ENCODE measurements around the gene OR3A2.
"Not testable (repeated sequence)": the region's sequence is repeated elsewhere in the genome, so short reads cannot be mapped to it uniquely, and the experiment has no call there.

OR3A2 gene

DNA sequence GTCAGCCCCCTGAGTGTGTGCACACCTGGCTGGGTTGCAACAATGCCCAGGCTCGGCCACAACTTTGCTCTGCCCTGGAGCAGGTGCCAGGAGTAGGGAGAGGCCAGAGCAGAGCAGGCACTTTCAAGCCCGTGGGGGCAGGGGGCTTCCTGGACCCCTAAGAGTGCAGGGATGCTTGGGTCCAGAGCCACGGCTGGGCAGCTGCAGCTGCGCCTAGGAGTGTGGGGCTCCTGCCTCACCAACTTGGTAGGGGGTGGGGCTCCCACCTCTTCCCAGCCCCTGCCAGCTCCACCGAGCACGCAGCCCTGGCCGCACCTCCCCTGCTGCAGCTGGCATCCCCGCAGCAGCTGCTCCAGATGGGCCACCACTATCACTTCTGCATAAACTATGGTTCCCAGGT, 7.8 kb downstream of the OR3A2 start:
- no peaks in the 10 kb centered on the region for H3K4me1 ChIP-seq (ENCODE audit: insufficient read depth, low read length)
- no peaks in the 10 kb centered on the region for H3K36me3 ChIP-seq (ENCODE audit: insufficient read depth, low read length)
- no peak overlapping the region for H2AFZ ChIP-seq (ENCODE audit: low read depth, low read length)
- H3K4me3 ChIP-seq (ENCODE audit: low read length): no peak overlapping the region
- H3K9me3 ChIP-seq (ENCODE audit: low read length): no peaks in the 10 kb centered on the region
- H3K27me3 ChIP-seq (ENCODE audit: insufficient read depth, low read length): peaks cover 8% of the 10 kb centered on the region

DNA sequence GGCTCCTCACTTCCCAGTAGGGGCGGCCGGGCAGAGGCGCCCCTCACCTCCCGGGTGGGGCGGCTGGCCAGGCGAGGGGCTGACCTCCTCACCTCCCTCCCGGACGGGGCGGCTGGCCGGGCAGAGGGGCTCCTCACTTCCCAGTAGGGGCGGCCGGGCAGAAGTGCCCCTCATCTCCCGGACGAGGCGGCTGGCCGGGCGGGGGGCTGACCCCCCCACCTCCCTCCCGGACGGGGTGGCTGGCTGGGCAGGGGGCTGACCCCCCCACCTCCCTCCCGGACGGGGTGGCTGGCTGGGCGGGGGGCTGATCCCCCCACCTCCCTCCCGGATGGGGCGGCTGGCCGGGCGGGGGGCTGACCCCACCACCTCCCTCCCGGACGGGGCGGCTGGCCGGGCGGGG, 14.9 kb downstream of the OR3A2 start:
- H3K9me3 ChIP-seq (ENCODE audit: low read length); H3K36me3 ChIP-seq (ENCODE audit: insufficient read depth, low read length); H2AFZ ChIP-seq (ENCODE audit: low read depth, low read length); H3K4me1 ChIP-seq (ENCODE audit: insufficient read depth, low read length); H3K4me3 ChIP-seq (ENCODE audit: low read length); H3K27me3 ChIP-seq (ENCODE audit: insufficient read depth, low read length): not testable (repeated sequence)

DNA sequence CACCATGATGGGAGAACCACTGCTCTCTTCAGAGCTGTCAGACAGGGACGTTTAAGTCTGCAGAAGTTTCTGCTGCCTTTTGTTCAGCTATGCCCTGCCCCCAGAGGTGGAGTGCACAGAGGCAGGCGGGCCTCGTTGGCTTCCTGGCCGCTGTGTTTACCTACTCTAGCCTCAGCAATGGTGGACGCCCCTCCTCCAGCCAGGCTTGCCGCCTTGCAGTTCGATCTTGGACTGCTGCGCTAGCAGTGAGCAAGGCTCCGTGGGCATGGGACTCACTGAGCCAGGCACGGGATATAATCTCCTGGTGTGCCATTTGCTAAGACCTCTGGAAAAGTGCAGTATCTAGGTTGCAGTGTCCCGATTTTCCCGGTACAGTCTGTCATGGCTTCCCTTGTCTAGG, 43.3 kb downstream of the OR3A2 start:
- H3K9me3 ChIP-seq (ENCODE audit: low read length); H3K36me3 ChIP-seq (ENCODE audit: insufficient read depth, low read length); H3K27me3 ChIP-seq (ENCODE audit: insufficient read depth, low read length); H3K4me1 ChIP-seq (ENCODE audit: insufficient read depth, low read length); H2AFZ ChIP-seq (ENCODE audit: low read depth, low read length); H3K4me3 ChIP-seq (ENCODE audit: low read length): not testable (repeated sequence)

DNA sequence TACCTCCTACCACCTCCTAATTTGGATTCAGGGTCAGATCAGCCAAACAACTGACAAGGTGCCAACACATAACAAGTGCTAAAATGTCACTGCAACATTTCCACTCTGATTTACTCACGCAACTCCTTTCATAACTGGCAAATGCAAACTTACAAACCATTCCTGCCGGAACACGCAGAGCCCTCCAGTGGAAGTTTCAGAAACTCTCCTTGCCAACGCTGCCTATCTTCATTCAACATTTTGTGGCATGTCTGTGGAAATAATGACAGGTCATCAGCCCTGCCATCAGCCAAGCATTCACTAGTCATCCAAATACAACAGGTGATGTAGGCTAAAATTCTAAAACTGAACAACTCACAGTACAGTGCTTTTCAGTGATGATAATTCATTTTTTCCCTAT, 50.2 kb downstream of the OR3A2 start:
- no peak overlapping the region for H3K4me3 ChIP-seq (ENCODE audit: low read length)
- H3K4me1 ChIP-seq (ENCODE audit: insufficient read depth, low read length): no peaks in the 10 kb centered on the region
- H3K9me3 ChIP-seq (ENCODE audit: low read length): no peaks in the 10 kb centered on the region
- no peak overlapping the region for H2AFZ ChIP-seq (ENCODE audit: low read depth, low read length)
- no peaks in the 10 kb centered on the region for H3K27me3 ChIP-seq (ENCODE audit: insufficient read depth, low read length)
- H3K36me3 ChIP-seq (ENCODE audit: insufficient read depth, low read length): no peaks in the 10 kb centered on the region

DNA sequence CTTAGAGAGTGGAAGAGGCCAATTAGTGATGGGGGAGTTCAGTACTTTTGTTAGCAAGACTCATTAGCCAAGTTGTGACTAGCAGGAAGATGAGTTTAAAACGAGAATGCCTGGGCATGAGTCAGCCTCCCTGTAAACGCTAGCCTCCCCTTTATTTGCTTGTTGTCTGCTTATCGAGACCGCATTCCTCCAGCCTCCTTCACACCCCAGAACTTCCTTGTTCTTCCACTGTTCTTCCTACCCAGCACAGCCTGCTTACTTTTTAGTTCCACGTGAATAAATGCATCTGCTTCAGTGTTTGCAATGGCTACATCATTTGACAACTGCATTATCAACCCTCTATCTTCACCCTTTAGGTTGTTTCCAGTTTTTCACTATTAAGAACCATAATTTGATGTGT, 67.8 kb downstream of the OR3A2 start:
- H3K9me3 ChIP-seq (ENCODE audit: low read length): no peaks in the 10 kb centered on the region
- H3K4me3 ChIP-seq (ENCODE audit: low read length): no peak overlapping the region
- no peaks in the 10 kb centered on the region for H3K4me1 ChIP-seq (ENCODE audit: insufficient read depth, low read length)
- H2AFZ ChIP-seq (ENCODE audit: low read depth, low read length): no peak overlapping the region
- no peaks in the 10 kb centered on the region for H3K27me3 ChIP-seq (ENCODE audit: insufficient read depth, low read length)
- no peaks in the 10 kb centered on the region for H3K36me3 ChIP-seq (ENCODE audit: insufficient read depth, low read length)

DNA sequence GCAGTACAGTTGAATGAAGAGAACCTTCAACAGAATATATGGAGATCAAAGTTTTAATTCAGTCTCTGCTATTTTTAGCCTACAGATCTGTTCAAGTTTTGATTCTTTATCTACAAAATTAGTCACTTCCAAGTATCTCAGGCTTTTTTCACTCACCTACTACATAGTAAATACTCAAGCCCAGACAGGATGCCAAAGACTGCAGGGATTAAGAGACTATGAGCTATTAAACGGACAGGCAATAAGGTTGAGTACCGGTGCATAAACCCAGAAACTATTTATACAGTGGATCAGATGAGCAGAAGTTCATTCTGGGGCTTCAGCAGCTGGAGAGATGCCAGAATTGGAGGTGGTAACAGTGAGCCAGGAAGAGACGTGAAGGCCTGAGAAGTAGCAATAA, 69.3 kb downstream of the OR3A2 start:
- no peaks in the 10 kb centered on the region for H3K36me3 ChIP-seq (ENCODE audit: insufficient read depth, low read length)
- H3K4me3 ChIP-seq (ENCODE audit: low read length): no peak overlapping the region
- no peak overlapping the region for H2AFZ ChIP-seq (ENCODE audit: low read depth, low read length)
- no peaks in the 10 kb centered on the region for H3K9me3 ChIP-seq (ENCODE audit: low read length)
- no peaks in the 10 kb centered on the region for H3K4me1 ChIP-seq (ENCODE audit: insufficient read depth, low read length)
- peaks cover under 1% of the 10 kb centered on the region for H3K27me3 ChIP-seq (ENCODE audit: insufficient read depth, low read length)

DNA sequence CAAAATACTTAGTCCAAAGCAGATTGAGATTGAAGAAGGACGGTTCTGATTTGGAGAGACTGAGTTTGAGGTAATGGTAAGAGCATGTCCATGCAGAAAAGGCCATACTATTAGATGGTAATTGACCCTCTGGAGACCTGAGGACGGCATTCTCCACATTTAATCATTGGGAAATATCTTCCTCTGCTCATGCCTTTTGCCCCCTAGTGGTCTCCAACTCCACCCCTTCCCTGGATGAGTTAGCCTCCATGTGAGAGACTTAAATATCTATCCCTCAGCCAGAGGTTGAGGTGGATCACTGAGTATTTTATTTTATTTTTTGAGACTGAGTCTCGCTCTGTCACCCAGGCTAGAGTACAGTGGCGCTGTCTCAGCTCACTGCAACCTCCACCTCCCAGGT, 77.5 kb downstream of the OR3A2 start:
- H3K4me3 ChIP-seq (ENCODE audit: low read length): no peak overlapping the region
- H3K4me1 ChIP-seq (ENCODE audit: insufficient read depth, low read length): no peaks in the 10 kb centered on the region
- H3K27me3 ChIP-seq (ENCODE audit: insufficient read depth, low read length): peaks cover 12% of the 10 kb centered on the region
- no peak overlapping the region for H2AFZ ChIP-seq (ENCODE audit: low read depth, low read length)
- H3K9me3 ChIP-seq (ENCODE audit: low read length): no peaks in the 10 kb centered on the region
- H3K36me3 ChIP-seq (ENCODE audit: insufficient read depth, low read length): no peaks in the 10 kb centered on the region

DNA sequence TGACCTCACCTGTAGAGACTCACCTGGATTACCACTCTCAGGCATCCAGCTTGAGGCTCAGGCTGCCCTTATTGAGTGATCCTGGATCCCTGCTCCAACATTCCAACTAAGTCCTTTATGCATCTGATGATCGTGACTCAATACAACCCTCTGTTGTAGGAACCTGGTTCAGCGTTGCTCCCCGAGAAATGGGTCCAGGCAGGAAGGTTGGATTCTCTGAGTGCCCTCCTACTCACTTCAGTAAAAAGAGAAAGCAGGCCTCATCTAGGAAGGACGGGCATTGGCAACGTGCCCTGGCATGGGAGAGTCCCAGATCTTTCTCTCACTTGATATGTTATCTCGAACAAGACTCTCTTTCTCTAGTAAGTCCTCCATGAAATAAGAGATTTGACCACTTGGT, 87.8 kb downstream of the OR3A2 start, which contains the start of gene OR3A1:
Gene OR3A1, minus strand, starts transcription at position 101 of the 400 bp plus-strand sequence. CDS start 5,778 bp downstream, outside the sequence.
- Histone ChIP-seq H3K4me3 (ENCODE audit: low read length) (no peak within 1 kb of the TSS), H3K9me3 (ENCODE audit: low read length) (no peaks in the 10 kb centered on the region), H3K36me3 (ENCODE audit: insufficient read depth, low read length) (no peaks in the 10 kb centered on the region), H3K4me1 (ENCODE audit: insufficient read depth, low read length) (no peaks in the 10 kb centered on the region), H2AFZ (ENCODE audit: low read depth, low read length) (no peak within 1 kb of the TSS), H3K27me3 (ENCODE audit: insufficient read depth, low read length) (no peaks in the 10 kb centered on the region)

DNA sequence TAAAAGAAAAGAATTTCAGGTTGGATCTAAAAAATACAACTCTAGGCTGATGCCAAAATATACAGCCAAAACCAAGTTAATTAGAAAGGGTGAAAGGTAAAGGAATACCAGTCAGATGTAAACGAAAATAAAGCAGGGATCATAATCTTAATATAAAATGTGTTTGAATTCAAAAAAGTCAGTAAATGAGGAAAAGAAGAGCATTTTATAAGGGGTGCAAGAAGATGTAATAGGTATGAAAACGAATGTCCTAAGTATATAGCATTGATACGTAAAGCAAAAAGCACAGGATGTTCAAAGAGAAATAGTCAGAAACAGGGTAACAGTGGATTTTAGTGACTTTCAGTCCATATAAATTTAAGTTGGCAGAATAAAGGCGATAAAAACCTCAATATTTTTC, 90.5 kb downstream of the OR3A2 start:
- Histone ChIP-seq H3K36me3 (ENCODE audit: insufficient read depth, low read length) (no peaks in the 10 kb centered on the region), H3K4me3 (ENCODE audit: low read length) (no peak overlapping the region), H3K9me3 (ENCODE audit: low read length) (no peaks in the 10 kb centered on the region), H3K4me1 (ENCODE audit: insufficient read depth, low read length) (no peaks in the 10 kb centered on the region), H2AFZ (ENCODE audit: low read depth, low read length) (no peak overlapping the region), H3K27me3 (ENCODE audit: insufficient read depth, low read length) (no peaks in the 10 kb centered on the region)

DNA sequence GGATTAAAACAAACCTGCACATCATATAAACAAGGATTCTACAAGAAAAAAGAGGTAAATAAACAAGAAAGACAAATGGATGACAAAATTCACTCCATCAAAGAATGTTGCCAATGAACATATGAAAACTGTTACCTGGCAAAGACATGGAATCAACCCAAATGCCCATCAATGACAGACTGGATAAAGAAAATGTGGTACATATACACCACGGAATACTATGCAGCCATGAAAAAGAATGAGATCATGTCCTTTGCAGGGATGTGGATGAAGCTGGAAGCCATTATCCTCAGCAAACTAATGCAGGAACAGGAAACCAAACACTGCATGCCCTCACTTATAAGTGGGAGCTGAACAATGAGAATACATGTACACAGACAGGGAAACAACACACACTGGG, 92.6 kb downstream of the OR3A2 start:
- H3K36me3 ChIP-seq (ENCODE audit: insufficient read depth, low read length); H3K27me3 ChIP-seq (ENCODE audit: insufficient read depth, low read length); H3K4me3 ChIP-seq (ENCODE audit: low read length); H2AFZ ChIP-seq (ENCODE audit: low read depth, low read length); H3K4me1 ChIP-seq (ENCODE audit: insufficient read depth, low read length); H3K9me3 ChIP-seq (ENCODE audit: low read length): not testable (repeated sequence)

DNA sequence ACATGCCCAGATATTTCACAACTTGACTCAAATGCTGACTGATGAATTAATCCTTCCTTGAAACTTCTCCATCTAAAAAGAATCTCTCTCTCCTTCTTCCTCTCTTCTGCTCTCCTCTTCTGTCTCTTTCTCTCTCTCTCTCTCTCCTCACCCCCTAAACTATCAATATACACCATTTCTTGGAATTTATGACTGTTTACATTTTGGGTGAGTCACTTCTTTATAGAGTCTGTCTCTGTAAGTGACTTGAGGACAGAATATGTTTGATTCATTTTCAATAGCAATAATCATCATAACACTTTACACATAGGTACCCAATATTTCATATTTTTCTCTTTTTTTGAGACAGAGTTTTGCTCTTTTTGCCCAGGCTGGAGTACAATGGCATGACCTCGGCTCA, 103.2 kb downstream of the OR3A2 start:
- peaks cover 2% of the 10 kb centered on the region for H3K27me3 ChIP-seq (ENCODE audit: insufficient read depth, low read length)
- no peaks in the 10 kb centered on the region for H3K9me3 ChIP-seq (ENCODE audit: low read length)
- H3K36me3 ChIP-seq (ENCODE audit: insufficient read depth, low read length): no peaks in the 10 kb centered on the region
- H3K4me1 ChIP-seq (ENCODE audit: insufficient read depth, low read length): no peaks in the 10 kb centered on the region
- H2AFZ ChIP-seq (ENCODE audit: low read depth, low read length): no peak overlapping the region
- no peak overlapping the region for H3K4me3 ChIP-seq (ENCODE audit: low read length)

DNA sequence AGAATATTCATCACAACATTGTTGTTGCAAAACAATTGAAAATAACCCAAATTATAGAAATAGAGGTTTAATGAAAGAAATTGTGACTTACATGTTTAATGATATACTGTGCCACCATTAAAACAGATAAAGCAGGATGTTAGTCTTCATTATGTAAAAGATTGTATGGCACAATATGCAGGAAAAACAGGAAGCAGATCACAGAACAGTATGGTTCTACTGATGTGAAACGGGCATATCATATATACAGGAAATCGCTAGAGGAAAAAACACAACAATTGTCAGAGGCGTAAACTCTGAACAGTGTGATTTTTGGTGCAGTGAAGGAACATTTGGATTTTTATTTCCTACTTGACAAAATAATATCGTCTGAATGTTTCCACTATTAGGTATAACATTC, 110.0 kb downstream of the OR3A2 start:
- H3K36me3 ChIP-seq (ENCODE audit: insufficient read depth, low read length): no peaks in the 10 kb centered on the region
- no peaks in the 10 kb centered on the region for H3K4me1 ChIP-seq (ENCODE audit: insufficient read depth, low read length)
- no peak overlapping the region for H2AFZ ChIP-seq (ENCODE audit: low read depth, low read length)
- no peaks in the 10 kb centered on the region for H3K27me3 ChIP-seq (ENCODE audit: insufficient read depth, low read length)
- no peaks in the 10 kb centered on the region for H3K9me3 ChIP-seq (ENCODE audit: low read length)
- H3K4me3 ChIP-seq (ENCODE audit: low read length): no peak overlapping the region

DNA sequence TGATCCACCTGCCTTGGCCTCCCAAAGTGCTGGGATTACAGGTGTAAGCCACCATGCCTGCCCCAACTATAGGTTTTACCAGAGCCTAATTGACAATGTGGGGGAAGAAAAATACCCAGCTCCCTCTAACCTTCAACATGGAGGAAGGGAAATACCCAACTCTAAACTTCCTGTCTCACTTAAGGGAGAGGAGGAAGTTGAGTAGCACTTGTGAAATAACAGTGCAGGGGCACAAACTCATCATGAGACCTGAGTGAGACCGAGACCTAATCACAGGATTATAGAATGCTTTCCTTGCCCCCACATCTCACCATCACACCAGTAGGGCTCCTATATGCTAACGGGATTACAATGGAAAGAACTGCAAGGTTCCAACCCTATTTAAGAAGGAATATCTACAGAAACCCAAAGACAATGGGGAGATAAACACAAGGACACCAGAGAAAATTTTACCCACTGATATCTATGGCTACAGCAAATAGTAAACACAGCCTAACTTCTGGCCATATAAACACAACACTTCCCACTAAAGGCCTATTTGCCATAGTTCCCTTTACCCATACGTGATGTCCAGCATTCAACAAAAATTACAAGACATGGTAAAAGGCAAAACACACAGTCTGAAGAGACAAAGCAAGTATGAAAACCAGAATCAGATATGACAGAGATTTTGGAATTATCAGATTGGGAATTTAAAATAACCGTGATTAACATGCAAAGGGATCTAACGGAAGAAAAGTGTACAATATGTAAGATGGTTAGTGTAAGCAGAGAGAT, 114.8 kb downstream of the OR3A2 start:
- peaks cover 3% of the 10 kb centered on the region for H3K27me3 ChIP-seq (ENCODE audit: insufficient read depth, low read length)
- H2AFZ ChIP-seq (ENCODE audit: low read depth, low read length): no peak overlapping the region
- H3K36me3 ChIP-seq (ENCODE audit: insufficient read depth, low read length): no peaks in the 10 kb centered on the region
- H3K4me3 ChIP-seq (ENCODE audit: low read length): no peak overlapping the region
- H3K9me3 ChIP-seq (ENCODE audit: low read length): no peaks in the 10 kb centered on the region
- H3K4me1 ChIP-seq (ENCODE audit: insufficient read depth, low read length): no peaks in the 10 kb centered on the region

DNA sequence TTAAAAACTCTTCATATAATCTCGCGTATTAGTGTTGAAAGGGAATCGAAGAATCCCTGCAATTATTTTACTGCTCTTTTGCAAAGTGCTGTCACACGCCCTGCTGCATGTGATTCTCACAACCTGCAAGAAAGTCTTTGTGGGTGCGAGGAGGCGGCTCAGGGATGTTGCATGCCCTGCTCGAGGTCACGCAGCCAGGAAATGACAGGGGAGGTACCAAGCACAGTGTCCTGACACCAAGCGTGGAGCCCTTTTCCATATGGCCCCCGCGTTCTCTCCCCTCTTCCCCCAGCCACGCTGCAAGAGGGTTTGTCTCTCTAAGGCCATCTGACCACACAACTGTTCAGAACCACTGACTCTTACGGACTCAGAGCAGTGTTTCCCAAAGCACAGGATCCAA, 125.5 kb downstream of the OR3A2 start:
- Histone ChIP-seq H3K9me3 (ENCODE audit: low read length) (no peaks in the 10 kb centered on the region), H3K4me3 (ENCODE audit: low read length) (no peak overlapping the region), H2AFZ (ENCODE audit: low read depth, low read length) (no peak overlapping the region), H3K4me1 (ENCODE audit: insufficient read depth, low read length) (no peaks in the 10 kb centered on the region), H3K36me3 (ENCODE audit: insufficient read depth, low read length) (no peaks in the 10 kb centered on the region), H3K27me3 (ENCODE audit: insufficient read depth, low read length) (peaks cover 6% of the 10 kb centered on the region)
